ENCODE results near the gene OR10R2.

- TF ChIP-seq POLR2A (IDR thresholded peaks at IDR 0.05) (no peak), EP300 (IDR thresholded peaks at IDR 0.05) (no peak), CTCF (IDR thresholded peaks at IDR 0.05) (no peak)
These were observed 17.5 kb upstream of the OR10R2 start for GRCh38 chr1:158454537-158454936.

Measured in ovary (tissue), 3 donors.